OCI-LY1 (cell line): ENCODE results near the gene PRKCE.

ENCODE experiments used
- H2AFZ ChIP-seq: fragments of 200-600 bp; sonication (generic), shearing (Covaris generic); 2 replicates; pipeline ENCODE4 v1.6.0; 2014; ENCODE audit warnings: antibody characterized with exemption, mild to moderate bottlenecking, low read length
- H3F3A ChIP-seq: fragments of 200-600 bp; sonication (generic), shearing (Covaris generic); 2 replicates; pipeline ENCODE4 v1.6.0; 2014; ENCODE audit warnings: mild to moderate bottlenecking, antibody characterized with exemption, low read length, moderate library complexity; ENCODE audit not compliant: insufficient read depth
- H3K27ac ChIP-seq: fragments of 200-600 bp; sonication (generic); 2 replicates; pipeline ENCODE4 v1.5.1; 2014; ENCODE audit warnings: low read length, mixed run types, mild to moderate bottlenecking, low read depth; ENCODE audit not compliant: poor library complexity, severe bottlenecking
- H3K27me3 ChIP-seq: fragments of 200-600 bp; sonication (generic); 2 replicates; pipeline ENCODE4 v1.6.0; 2014; ENCODE audit warnings: antibody characterized with exemption, mild to moderate bottlenecking, low read length, moderate library complexity; ENCODE audit not compliant: insufficient read depth
- H3K36me3 ChIP-seq: fragments of 200-600 bp; sonication (generic); 2 replicates; pipeline ENCODE4 v1.6.1; 2014; ENCODE audit warnings: mild to moderate bottlenecking, antibody characterized with exemption, low read length, moderate library complexity, mixed read lengths; ENCODE audit not compliant: insufficient read depth
- H3K4me1 ChIP-seq: fragments of 200-600 bp; sonication (generic); 2 replicates; pipeline ENCODE4 v1.5.1; 2014; ENCODE audit warnings: mild to moderate bottlenecking, low read length, moderate library complexity; ENCODE audit not compliant: insufficient read depth, severe bottlenecking
- H3K4me2 ChIP-seq: fragments of 200-600 bp; sonication (generic), shearing (Covaris generic); 2 replicates; pipeline ENCODE4 v1.6.1; 2014; ENCODE audit warnings: low read length
- H3K4me3 ChIP-seq: fragments of 200-600 bp; sonication (generic); 2 replicates; pipeline ENCODE4 v1.5.1; 2014; ENCODE audit warnings: low read length, low read depth, mild to moderate bottlenecking, mixed read lengths; ENCODE audit not compliant: poor library complexity, severe bottlenecking
- H3K79me2 ChIP-seq: fragments of 200-600 bp; shearing (Covaris generic); 2 replicates; pipeline ENCODE4 v1.6.1; 2016; ENCODE audit warnings: mixed run types, low read length, mixed read lengths; ENCODE audit not compliant: insufficient read depth
- H3K9ac ChIP-seq: fragments of 200-600 bp; sonication (generic), shearing (Covaris generic); 2 replicates; pipeline ENCODE4 v1.6.1; 2014; ENCODE audit warnings: mild to moderate bottlenecking, low read length, mixed read lengths
- H3K9me2 ChIP-seq: fragments of 200-600 bp; sonication (generic), shearing (Covaris generic); 2 replicates; pipeline ENCODE4 v1.6.1; 2014; ENCODE audit warnings: low read depth, mild to moderate bottlenecking, low read length, mixed read lengths
- H3K9me3 ChIP-seq: fragments of 200-600 bp; shearing (Covaris generic); 2 replicates; pipeline ENCODE4 v1.6.1; 2014; ENCODE audit warnings: low read length, mixed read lengths
- H4K20me1 ChIP-seq: fragments of 200-600 bp; sonication (generic), shearing (Covaris generic); 2 replicates; pipeline ENCODE4 v1.6.0; 2016; ENCODE audit warnings: mild to moderate bottlenecking, low read length; ENCODE audit not compliant: insufficient read depth
- CTCF ChIP-seq: fragments of 200-600 bp; sonication (generic), shearing (Covaris generic); IDR thresholded peaks from 2 replicates; pipeline ENCODE4 v1.5.1; 2017; ENCODE audit warnings: mild to moderate bottlenecking, antibody characterized with exemption, low read length, moderate library complexity, mixed read lengths
- EZH2 ChIP-seq: fragments of 200-600 bp; sonication (generic), shearing (Covaris generic); IDR thresholded peaks from 2 replicates; pipeline ENCODE4 v1.8.0; 2017; ENCODE audit warnings: borderline replicate concordance, mixed run types, mild to moderate bottlenecking, antibody characterized with exemption, low read length, moderate library complexity, mixed read lengths

The PRKCE gene

GRCh38 chr2:45859682-45860081 lies 208.2 kb downstream of the PRKCE start:
- H4K20me1 ChIP-seq = no peaks in the 10 kb centered on the region

GRCh38 chr2:45860136-45861121 lies 209.0 kb downstream of the PRKCE start:
- no peak for TF ChIP-seq EZH2
- no peak for TF ChIP-seq CTCF
- Histone ChIP-seq H3K36me3 (no peaks in the 10 kb centered on the region), H3K9me3 (no peaks in the 10 kb centered on the region), H3K4me1 (peaks cover 28% of the 10 kb centered on the region), H4K20me1 (no peaks in the 10 kb centered on the region), H3K27me3 (no peaks in the 10 kb centered on the region), H3K4me3 (no peak overlapping the region), H3K79me2 (no peaks in the 10 kb centered on the region), H3K9ac (no peak overlapping the region), H2AFZ (no peak overlapping the region), H3K9me2 (no peaks in the 10 kb centered on the region), H3K27ac (no peak overlapping the region), H3F3A (no peaks in the 10 kb centered on the region), H3K4me2 (no peak overlapping the region)

More at GRCh38 chr2:45859682-45860081, 208.2 kb downstream of the PRKCE start:
- Histone ChIP-seq H3K9me2 (no peaks in the 10 kb centered on the region), H3K4me1 (peaks cover 28% of the 10 kb centered on the region), H3K27me3 (no peaks in the 10 kb centered on the region), H3K9ac (no peak overlapping the region), H3K9me3 (no peaks in the 10 kb centered on the region), H3K36me3 (no peaks in the 10 kb centered on the region), H3K4me2 (no peak overlapping the region), H3K79me2 (no peaks in the 10 kb centered on the region), H3F3A (no peaks in the 10 kb centered on the region), H2AFZ (no peak overlapping the region), H3K4me3 (no peak overlapping the region), H3K27ac (no peak overlapping the region)
- TF ChIP-seq EZH2 = no peak
- no peak for TF ChIP-seq CTCF

- H3K27me3 ChIP-seq = no peaks in the 10 kb centered on the region
- no peak overlapping the region for H2AFZ ChIP-seq
- H3K9ac ChIP-seq = no peak overlapping the region
- no peak overlapping the region for H3K4me3 ChIP-seq
- H3K36me3 ChIP-seq = no peaks in the 10 kb centered on the region
- H3F3A ChIP-seq = no peaks in the 10 kb centered on the region
- no peak overlapping the region for H3K4me2 ChIP-seq
- H3K27ac ChIP-seq = no peak overlapping the region
- TF ChIP-seq EZH2 (no peak), CTCF (no peak)
- no peaks in the 10 kb centered on the region for H3K79me2 ChIP-seq
- H3K4me1 ChIP-seq = peaks cover 26% of the 10 kb centered on the region
- no peaks in the 10 kb centered on the region for H4K20me1 ChIP-seq
- no peaks in the 10 kb centered on the region for H3K9me3 ChIP-seq
- no peaks in the 10 kb centered on the region for H3K9me2 ChIP-seq
Observed at GRCh38 chr2:45862843-45863242, 211.4 kb downstream of the PRKCE start.
